SK-N-SH treated with all-trans-retinoic acid at 6 μM for 48 hours (cell line): ENCODE measurements around the gene ADAMTS17.

Experiments
- ATAC-seq: fragments of 200-7000 bp; cut with Tn5 transposase; 3 replicates; pipeline ENCODE4 v1.9.1; 2020; ENCODE audit warnings: mild to moderate bottlenecking, moderate library complexity
- BACH2 ChIP-seq: fragments of 250-450 bp; sonication (Bioruptor Pico); IDR thresholded peaks from 2 replicates; pipeline ENCODE4 v1.9.0; 2021; ENCODE audit warnings: mild to moderate bottlenecking, borderline replicate concordance
- CREB5 ChIP-seq: fragments of 250-450 bp; sonication (Bioruptor Pico); IDR thresholded peaks from 2 replicates; pipeline ENCODE4 v1.5.1; 2020; ENCODE audit warnings: low read depth, mild to moderate bottlenecking, moderate library complexity
- CSDC2 ChIP-seq: fragments of 250-450 bp; sonication (Bioruptor Pico); IDR thresholded peaks from 2 replicates; pipeline ENCODE4 v1.5.0; 2020; ENCODE audit warnings: mild to moderate bottlenecking, moderate library complexity
- CSRNP3 ChIP-seq: fragments of 250-450 bp; sonication (Bioruptor Pico); IDR thresholded peaks from 2 replicates; pipeline ENCODE4 v1.5.1; 2021; ENCODE audit warnings: mild to moderate bottlenecking, moderate library complexity
- ESRRG ChIP-seq: fragments of 250-450 bp; sonication (Bioruptor Pico); IDR thresholded peaks from 2 replicates; pipeline ENCODE4 v1.6.1; 2021; ENCODE audit warnings: mild to moderate bottlenecking
- GLIS3 ChIP-seq: fragments of 250-450 bp; sonication (Bioruptor Pico); IDR thresholded peaks from 2 replicates; pipeline ENCODE4 v1.5.0; 2020; ENCODE audit warnings: mild to moderate bottlenecking, moderate library complexity
- ISL1 ChIP-seq: fragments of 250-450 bp; sonication (Bioruptor Pico); IDR thresholded peaks from 2 replicates; pipeline ENCODE4 v2.1.2; 2022; ENCODE audit warnings: mild to moderate bottlenecking, moderate library complexity
- OSR1 ChIP-seq: fragments of 250-450 bp; sonication (Bioruptor Pico); IDR thresholded peaks from 2 replicates; pipeline ENCODE4 v1.8.0; 2022; ENCODE audit warnings: moderate library complexity, mild to moderate bottlenecking, inconsistent platforms
- PATZ1 ChIP-seq: fragments of 250-450 bp; sonication (Bioruptor Pico); IDR thresholded peaks from 2 replicates; pipeline ENCODE4 v1.8.0; 2020; ENCODE audit warnings: mild to moderate bottlenecking, moderate library complexity, borderline replicate concordance
- POU6F1 ChIP-seq: fragments of 250-450 bp; sonication (Bioruptor Pico); IDR thresholded peaks from 2 replicates; pipeline ENCODE4 v1.8.0; 2021; ENCODE audit warnings: low read depth, mild to moderate bottlenecking, moderate library complexity, borderline replicate concordance
- RARB ChIP-seq: fragments of 250-450 bp; sonication (Bioruptor Pico); IDR thresholded peaks from 2 replicates; pipeline ENCODE4 v1.8.0; 2021; ENCODE audit warnings: mild to moderate bottlenecking, moderate library complexity
- SNAI2 ChIP-seq: fragments of 250-450 bp; sonication (Bioruptor Pico); IDR thresholded peaks from 2 replicates; pipeline ENCODE4 v1.5.0; 2020; ENCODE audit warnings: mild to moderate bottlenecking, moderate library complexity
- TCF4 ChIP-seq: fragments of 250-450 bp; sonication (Bioruptor Pico); IDR thresholded peaks from 2 replicates; pipeline ENCODE4 v1.8.0; 2021; ENCODE audit warnings: mild to moderate bottlenecking, moderate library complexity, borderline replicate concordance
- TOX ChIP-seq: fragments of 250-450 bp; sonication (Bioruptor Pico); IDR thresholded peaks from 2 replicates; pipeline ENCODE4 v1.8.0; 2021; ENCODE audit warnings: mild to moderate bottlenecking, moderate library complexity, borderline replicate concordance
- TSHZ2 ChIP-seq: fragments of 250-450 bp; sonication (Bioruptor Pico); IDR thresholded peaks from 2 replicates; pipeline ENCODE4 v1.5.0; 2020; ENCODE audit warnings: mild to moderate bottlenecking, moderate library complexity
- ZFP3 ChIP-seq: fragments of 250-450 bp; sonication (Bioruptor Pico); IDR thresholded peaks from 2 replicates; pipeline ENCODE4 v1.5.0; 2020; ENCODE audit warnings: mild to moderate bottlenecking, moderate library complexity
- ZFP30 ChIP-seq: fragments of 450-650 bp; formaldehyde crosslinking; IDR thresholded peaks from 2 replicates; pipeline ENCODE4 v1.5.0; 2022; ENCODE audit warnings: mild to moderate bottlenecking, moderate library complexity
- ZNF565 ChIP-seq: fragments of 450-650 bp; formaldehyde crosslinking; conservative IDR thresholded peaks from 2 replicates; pipeline ENCODE4 v1.5.0; 2020; ENCODE audit warnings: low read depth, mild to moderate bottlenecking, moderate library complexity
- ZNF8 ChIP-seq: fragments of 450-650 bp; formaldehyde crosslinking; IDR thresholded peaks from 2 replicates; pipeline ENCODE4 v1.5.0; 2020; ENCODE audit warnings: mild to moderate bottlenecking, moderate library complexity

Gene ADAMTS17

GRCh38 chr15:99983886-99984286, 357.9 kb downstream of the ADAMTS17 start:
- no peak for ATAC-seq
- TF ChIP-seq GLIS3 (no peak), TCF4 (CRISPR knock-in tag) (no peak), TSHZ2 (no peak), PATZ1 (CRISPR knock-in tag) (no peak), OSR1 (CRISPR knock-in tag) (no peak), ZFP3 (no peak), CSRNP3 (CRISPR knock-in tag) (no peak), ZFP30 (CRISPR knock-in tag) (no peak), ISL1 (CRISPR knock-in tag) (no peak), CREB5 (CRISPR knock-in tag) (no peak), POU6F1 (CRISPR knock-in tag) (no peak), SNAI2 (CRISPR knock-in tag) (no peak), ZNF8 (CRISPR knock-in tag) (no peak), ZNF565 (CRISPR knock-in tag) (no peak), BACH2 (CRISPR knock-in tag) (no peak), RARB (CRISPR knock-in tag) (no peak), CSDC2 (CRISPR knock-in tag) (no peak)
- TF ChIP-seq, all 23 proteins: peak for 0

- TF ChIP-seq ZNF565 (CRISPR knock-in tag) = no peak
- TF ChIP-seq ESRRG (CRISPR knock-in tag) = no peak
- TF ChIP-seq TOX (CRISPR knock-in tag) = no peak
- TF ChIP-seq CREB5 (CRISPR knock-in tag) = no peak
- TF ChIP-seq RARB (CRISPR knock-in tag) = no peak
- no peak for TF ChIP-seq OSR1 (CRISPR knock-in tag)
- no peak for TF ChIP-seq ZNF8 (CRISPR knock-in tag)
- no peak for TF ChIP-seq ISL1 (CRISPR knock-in tag)
- TF ChIP-seq TCF4 (CRISPR knock-in tag) = no peak
- ATAC-seq = no peak
These were observed 358.4 kb downstream of the ADAMTS17 start for GRCh38 chr15:99983171-99983885.
